Lower leg skin (tissue), 3 donors: ENCODE data around the gene SMPD3.

Source experiments
- CTCF ChIP-seq, 3 donors: fragments of 450-650 bp; IDR thresholded peaks; one replicate each; pipeline ENCODE4 v1.5.1; 2016; ENCODE audit warnings: antibody characterized with exemption in 3 of 3, mild to moderate bottlenecking in 3 of 3, moderate library complexity in 2 of 3
- POLR2A ChIP-seq, 2 donors: fragments of 450-650 bp; IDR thresholded peaks; one replicate each; pipeline ENCODE4 v1.6.1; 2016 to 2017; ENCODE audit warnings: antibody characterized with exemption in 2 of 2, mild to moderate bottlenecking in 1 of 2, moderate library complexity in 1 of 2

- TF ChIP-seq CTCF (IDR thresholded peaks at IDR 0.05) (no peak), POLR2A (IDR thresholded peaks at IDR 0.05) (no peak)
These were observed 92.7 kb downstream of the SMPD3 start for GRCh38 chr16:68355447-68356248.
